Thoracic aorta (tissue), 2 donors: ENCODE results near the gene LINGO4. TPM values are rescaled to one million over a fixed set of nuclear protein-coding genes. Genes with fewer than 3 reads are reported as not detected.

Experiments used
- ATAC-seq: fragments of 150-250 bp; one replicate; pipeline ENCODE4 v1.8.0; 2017; ENCODE audit warnings: low read depth; ENCODE audit not compliant: insufficient number of reproducible peaks, low FRiP score
- DNase-seq: peaks from one replicate; pipeline ENCODE4 v3.0.0-alpha.2; 2020; ENCODE audit warnings: low spot score
- H3K27ac ChIP-seq, 2 donors: fragments of 200-600 bp; sonication (generic); 1 replicate in 1 of 2; 2 replicates in 1 of 2; pipeline ENCODE4 v1.5.1; 2016; ENCODE audit warnings: mild to moderate bottlenecking in 2 of 2, moderate library complexity in 2 of 2
- H3K27me3 ChIP-seq: fragments of 200-600 bp; sonication (generic); replicated peaks from 2 replicates; pipeline ENCODE4 v1.6.0; 2016; ENCODE audit warnings: mild to moderate bottlenecking; ENCODE audit not compliant: insufficient read depth
- H3K36me3 ChIP-seq: fragments of 200-600 bp; sonication (generic); one replicate; pipeline ENCODE4 v1.5.1; 2016
- H3K4me1 ChIP-seq, 2 donors: fragments of 200-600 bp; sonication (generic); 1 replicate in 1 of 2; 2 replicates in 1 of 2; pipeline versions ENCODE4 v1.5.1 to v1.6.0; 2016; ENCODE audit warnings: low read depth in 2 of 2, mild to moderate bottlenecking in 1 of 2; ENCODE audit not compliant: control insufficient read depth in 1 of 2
- H3K4me3 ChIP-seq: fragments of 200-600 bp; sonication (generic); 2 replicates; pipeline ENCODE4 v1.5.1; 2016; ENCODE audit warnings: mild to moderate bottlenecking
- H3K9me3 ChIP-seq: fragments of 200-600 bp; sonication (generic); 2 replicates; pipeline ENCODE4 v1.5.1; 2016
- total RNA-seq, 2 donors: library from RNA; depleted of rRNA; stranded (reverse); fragments of >200 nt; gene quantifications; one replicate each; pipeline versions ENCODE4 v1.1.0 to v1.2.3, GENCODE V29; 2016
- TF ChIP-seq, protein P1 (sequence below): fragments of 200-600 bp; sonication (generic); IDR thresholded peaks from one replicate; pipeline ENCODE4 v1.5.1; 2019; ENCODE audit warnings: antibody characterized with exemption

The LINGO4 gene
- total RNA-seq, 2 donors from 2014 or later: not detected

DNA sequence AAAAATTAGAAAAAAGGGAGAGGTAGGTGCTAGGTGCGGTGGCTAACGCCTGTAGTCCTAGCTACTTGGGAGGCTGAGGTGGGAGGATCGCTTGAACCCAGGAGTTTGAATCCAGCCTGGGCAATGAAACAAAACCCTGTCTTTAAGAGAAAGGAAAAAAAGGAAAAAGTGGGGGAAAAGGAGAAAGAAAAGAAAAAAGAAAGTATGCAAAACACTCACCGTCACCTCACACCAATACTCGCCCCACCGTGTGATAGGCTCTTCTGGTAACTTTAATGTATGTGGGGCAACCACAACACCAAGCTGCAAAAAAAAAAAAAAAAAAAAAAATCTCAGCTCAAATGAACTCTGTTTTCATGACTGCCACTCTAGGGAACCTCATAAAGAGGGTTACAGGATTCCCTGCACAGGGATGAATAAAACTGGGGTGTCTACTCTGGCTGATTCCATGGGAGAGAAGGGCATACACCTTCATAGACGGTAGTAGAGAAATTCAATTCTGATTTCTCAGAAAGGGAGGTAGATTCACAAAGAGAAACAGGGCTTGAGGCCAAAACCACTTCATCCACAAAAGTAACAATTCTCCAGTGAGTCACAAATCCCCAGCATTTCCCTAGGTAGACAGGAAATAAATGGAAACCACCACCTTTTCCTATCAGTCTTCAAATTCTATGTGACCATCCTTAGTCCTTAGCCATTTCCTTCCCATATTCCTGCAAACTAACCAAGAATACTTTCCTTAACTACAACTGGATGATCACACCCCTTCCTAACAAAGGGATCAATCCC is 44.4 kb downstream of the LINGO4 start:
- no peak for ATAC-seq
- Histone ChIP-seq H3K27me3 (no peaks in the 10 kb centered on the region), H3K36me3 (peaks cover 11% of the 10 kb centered on the region), H3K4me3 (no peak overlapping the region), H3K27ac (no peak overlapping the region), H3K4me1 (peaks cover 8 to 13% of the 10 kb centered on the region in 2 donors), H3K9me3 (no peaks in the 10 kb centered on the region)
- TF ChIP-seq, protein P1, sequence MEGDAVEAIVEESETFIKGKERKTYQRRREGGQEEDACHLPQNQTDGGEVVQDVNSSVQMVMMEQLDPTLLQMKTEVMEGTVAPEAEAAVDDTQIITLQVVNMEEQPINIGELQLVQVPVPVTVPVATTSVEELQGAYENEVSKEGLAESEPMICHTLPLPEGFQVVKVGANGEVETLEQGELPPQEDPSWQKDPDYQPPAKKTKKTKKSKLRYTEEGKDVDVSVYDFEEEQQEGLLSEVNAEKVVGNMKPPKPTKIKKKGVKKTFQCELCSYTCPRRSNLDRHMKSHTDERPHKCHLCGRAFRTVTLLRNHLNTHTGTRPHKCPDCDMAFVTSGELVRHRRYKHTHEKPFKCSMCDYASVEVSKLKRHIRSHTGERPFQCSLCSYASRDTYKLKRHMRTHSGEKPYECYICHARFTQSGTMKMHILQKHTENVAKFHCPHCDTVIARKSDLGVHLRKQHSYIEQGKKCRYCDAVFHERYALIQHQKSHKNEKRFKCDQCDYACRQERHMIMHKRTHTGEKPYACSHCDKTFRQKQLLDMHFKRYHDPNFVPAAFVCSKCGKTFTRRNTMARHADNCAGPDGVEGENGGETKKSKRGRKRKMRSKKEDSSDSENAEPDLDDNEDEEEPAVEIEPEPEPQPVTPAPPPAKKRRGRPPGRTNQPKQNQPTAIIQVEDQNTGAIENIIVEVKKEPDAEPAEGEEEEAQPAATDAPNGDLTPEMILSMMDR: no peak
- no peak for DNase-seq

DNA sequence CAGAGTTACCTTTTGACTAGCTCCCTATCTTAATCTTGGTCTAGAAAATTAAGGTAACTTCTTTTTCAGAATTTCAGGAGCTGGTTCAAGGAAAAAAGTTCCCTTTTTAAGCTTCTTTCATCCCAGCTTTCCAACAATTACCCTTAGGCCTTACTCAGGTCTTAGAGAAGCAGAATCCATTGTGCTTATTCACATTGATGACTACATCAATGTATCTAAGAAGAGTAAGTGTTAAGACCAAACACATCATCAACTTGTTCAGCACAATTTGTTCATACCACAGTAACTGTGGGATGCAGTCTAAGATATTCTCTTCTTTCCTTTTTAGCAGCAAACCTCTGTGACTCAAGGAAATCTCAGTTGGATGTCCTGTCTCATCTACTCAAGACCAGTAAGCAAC is 46.0 kb downstream of the LINGO4 start:
- no peak overlapping the region for H3K27ac ChIP-seq
- DNase-seq (no peak), ATAC-seq (no peak)
- H3K4me3 ChIP-seq: no peak overlapping the region
- H3K27me3 ChIP-seq: no peaks in the 10 kb centered on the region
- peaks cover 6 to 10% of the 10 kb centered on the region in 2 donors for H3K4me1 ChIP-seq
- peaks cover 11% of the 10 kb centered on the region for H3K36me3 ChIP-seq
- no peaks in the 10 kb centered on the region for H3K9me3 ChIP-seq
- TF ChIP-seq, protein P1: no peak

DNA sequence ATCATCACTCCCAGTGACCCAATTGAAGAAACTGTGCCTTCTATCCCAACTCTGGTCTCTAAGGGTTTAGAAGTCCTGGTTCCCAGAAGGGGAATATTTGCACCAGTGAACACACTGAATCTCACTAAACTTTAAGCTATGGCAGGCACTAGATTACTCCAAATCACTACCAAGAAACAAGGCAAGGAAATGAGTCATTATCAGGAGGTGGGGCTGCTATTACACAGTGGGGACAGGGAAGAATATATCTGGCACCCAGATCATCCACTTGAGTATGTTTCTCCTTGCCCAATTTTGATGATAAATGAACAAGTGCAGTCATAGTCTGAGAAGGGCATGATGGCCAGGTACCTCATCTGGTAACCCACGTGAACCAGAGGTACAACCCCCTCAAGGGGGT is 48.9 kb downstream of the LINGO4 start:
- Histone ChIP-seq H3K27me3 (no peaks in the 10 kb centered on the region), H3K36me3 (peaks cover 1% of the 10 kb centered on the region), H3K27ac (no peak overlapping the region), H3K9me3 (no peaks in the 10 kb centered on the region), H3K4me3 (no peak overlapping the region), H3K4me1 (no peaks in the 10 kb centered on the region)
- TF ChIP-seq, protein P1: no peak
- ATAC-seq (no peak), DNase-seq (no peak)

Other genes starting within 250 kb of the LINGO4 start
- gene SNX27, start 193.4 kb downstream of the LINGO4 start, total RNA-seq: 10 to 100 TPM; 25.6 to 46.7 TPM
- not detected for gene CELF3, start 88.6 kb downstream of the LINGO4 start, total RNA-seq
- gene RIIAD1, start 83.9 kb downstream of the LINGO4 start, total RNA-seq: not detected
- gene MRPL9, start 41.9 kb downstream of the LINGO4 start, total RNA-seq: 10 to 100 TPM; 47.9 to 65.7 TPM
- 1 to 10 TPM; 3.1 to 3.2 TPM for gene TDRKH, start 14.9 kb downstream of the LINGO4 start, total RNA-seq
- not detected for gene RORC, start 26.4 kb upstream of the LINGO4 start, total RNA-seq
- not detected for gene C2CD4D, start 34.4 kb upstream of the LINGO4 start, total RNA-seq
- not detected for gene THEM5, start 48.3 kb upstream of the LINGO4 start, total RNA-seq
- gene THEM4, start 104.1 kb upstream of the LINGO4 start, total RNA-seq: 10 to 100 TPM in 1 of 2 donors, 1 to 10 TPM in 1; 7.7 to 23.3 TPM
- gene S100A10, start 188.4 kb upstream of the LINGO4 start, total RNA-seq: 100 to 1,000 TPM in 1 of 2 donors, 10 to 100 TPM in 1; 47.0 to 107 TPM
- 100 to 1,000 TPM; 196 to 210 TPM for gene S100A11, start 231.6 kb upstream of the LINGO4 start, total RNA-seq